Measurements from ENCODE around the gene TBC1D5.

GRCh38 chr3:17553080-17553479 lies 189.4 kb downstream of the TBC1D5 start:
- no peak for TF ChIP-seq EP300 (IDR thresholded peaks at IDR 0.05)
- TF ChIP-seq POLR2A (IDR thresholded peaks at IDR 0.05): no peak
- no peak for TF ChIP-seq CTCF (IDR thresholded peaks at IDR 0.05)
- no peak for TF ChIP-seq POLR2AphosphoS5 (IDR thresholded peaks at IDR 0.05)

Data from sigmoid colon (tissue), 4 donors.